Adrenal gland (tissue), 12 donors: ENCODE measurements around the gene C8B. TPM values are rescaled to one million over a fixed set of nuclear protein-coding genes. Genes with fewer than 3 reads are reported as not detected.

Experiments
- DNase-seq, 7 donors: peaks; one replicate each; pipeline ENCODE4 v3.0.0-alpha.2; 2019 to 2020
- H3K27ac ChIP-seq, 5 donors: fragments of 200-600 bp; sonication (generic) in 4 of 5; 1 replicate in 3 of 5; 2 replicates in 2 of 5; pipeline versions ENCODE4 v1.5.1 to v1.8.0; 2016 to 2020; ENCODE audit warnings: mild to moderate bottlenecking in 1 of 5
- H3K27me3 ChIP-seq: fragments of 200-600 bp; 2 replicates; pipeline ENCODE4 v1.8.0; 2021
- H3K36me3 ChIP-seq, 2 donors: fragments of 200-600 bp; replicated peaks in 1 of 2; 1 replicate in 1 of 2; 2 replicates in 1 of 2; pipeline versions ENCODE4 v1.5.1 to v1.8.0; 2018 to 2022
- H3K4me1 ChIP-seq, 2 donors: fragments of 200-600 bp; replicated peaks in 1 of 2; 1 replicate in 1 of 2; 2 replicates in 1 of 2; pipeline versions ENCODE4 v1.5.1 to v1.8.0; 2018 to 2021
- H3K4me3 ChIP-seq, 4 donors: fragments of 200-600 bp; sonication (generic) in 3 of 4; one replicate each; pipeline ENCODE4 v1.5.1; 2016 to 2018
- H3K9me3 ChIP-seq, 3 donors: fragments of 200-600 bp; sonication (generic) in 1 of 3; replicated peaks in 1 of 3; 1 replicate in 2 of 3; 2 replicates in 1 of 3; pipeline versions ENCODE4 v1.5.1 to v1.8.0; 2016 to 2021
- POLR2A ChIP-seq, 2 donors: fragments of 450-650 bp; IDR thresholded peaks; one replicate each; pipeline ENCODE4 v1.6.1; 2017; ENCODE audit warnings: antibody characterized with exemption in 2 of 2, mild to moderate bottlenecking in 2 of 2, moderate library complexity in 1 of 2
- WGBS, 4 donors: extraction: QIAGEN DNeasy Blood & Tissue Kit in 2 of 4; methylation state at CpG; one replicate each; pipeline versions ENCODE4 v1.1.5 to v1.1.7; 2013 to 2017; 5-methylcytosine and 5-hydroxymethylcytosine counted together
- intact Hi-C, 2 donors: fragments of 100-400 bp; cut with DNase I; formaldehyde crosslinking; loops; one replicate each; pipeline versions ENCODE4 v1.14.1 to v1.15.0; 2022 to 2023
- polyA plus RNA-seq, 3 donors: library from polyadenylated mRNA; stranded (reverse); fragments of 200-250 nt in 2 of 3; fragments of 350-450 nt in 1 of 3; fragmentation: Illumina TruSeq in 1 of 3; extraction: RNeasy Lipid Tissue Mini Kit (QIAGEN cat#74804) in 1 of 3; gene quantifications; one replicate each; pipeline ENCODE4 v1.2.3, GENCODE V29; 2013 to 2014
- total RNA-seq, 9 donors: library from RNA; depleted of rRNA in 4 of 9; stranded (reverse); fragments of >200 nt in 4 of 9; fragments of 120-200 nt in 1 of 9; fragmentation: NEBNext Ultra II Directional in 1 of 9; extraction: Animal tissue kit (Norgen Biotek cat#: 25700) in 1 of 9; gene quantifications; one replicate each; pipeline versions ENCODE4 v1.1.0 to v1.2.4, GENCODE V29; 2013 to 2023
- TF ChIP-seq, protein P1 (sequence below), 6 experiments: fragments of 450-650 bp in 4 of 6; fragments of 200-600 bp in 2 of 6; sonication (generic) in 1 of 6; IDR thresholded peaks; 1 replicate in 5 of 6; 2 replicates in 1 of 6; pipeline versions ENCODE4 v1.5.1 to v1.8.0; 2016 to 2021; ENCODE audit warnings: antibody characterized with exemption in 6 of 6, mild to moderate bottlenecking in 2 of 6, moderate library complexity in 1 of 6
- donor health status: healthy with polysubstance abuse.
- donor health status: Bipolar disorder and iron deficiency.
- donor health status: DM: yes; HTN: yes; CAD: no.
- donor health status: DM: no; HTN: no; CAD: no.
- donor health status: DM: no; HTN: no; CAD: no.
- donor health status: DM: yes; HTN: yes; CAD: no.

The C8B gene
- total and polyA plus RNA-seq, 12 donors = 0.03 TPM; not detected in 11

DNA sequence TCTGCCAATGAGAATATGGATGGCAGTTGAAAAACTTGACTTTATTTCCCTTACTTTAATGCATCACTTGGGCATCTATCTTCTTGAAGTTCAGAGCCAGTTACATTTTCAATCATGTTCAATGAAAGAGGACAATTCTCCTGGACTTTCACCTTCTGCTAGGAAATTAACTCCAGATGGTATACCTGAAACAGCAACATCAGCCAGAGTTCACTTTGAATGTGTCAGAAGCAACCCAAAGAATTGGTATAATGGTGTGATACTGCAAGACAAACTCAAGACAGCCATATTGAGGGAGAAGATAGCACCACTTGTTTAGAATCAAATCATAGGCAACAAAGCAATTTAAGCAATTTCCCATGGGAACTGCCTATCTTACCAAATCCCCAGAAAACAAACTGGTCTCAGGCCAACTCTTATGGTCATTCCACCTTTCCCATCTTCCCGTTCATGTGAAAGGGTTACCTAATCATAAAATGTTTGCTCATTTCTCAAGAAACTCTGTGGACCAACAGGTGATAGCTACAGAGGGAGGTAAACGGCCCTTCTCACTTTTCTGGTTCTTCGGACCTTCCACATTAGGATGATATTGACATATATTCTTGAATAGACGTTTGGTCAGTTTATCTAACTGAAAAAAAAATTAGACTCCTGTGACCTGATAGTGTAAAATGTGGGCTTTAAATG lies 29.7 kb upstream of the C8B start:
- H3K9me3 ChIP-seq = no peaks in the 10 kb centered on the region

DNA sequence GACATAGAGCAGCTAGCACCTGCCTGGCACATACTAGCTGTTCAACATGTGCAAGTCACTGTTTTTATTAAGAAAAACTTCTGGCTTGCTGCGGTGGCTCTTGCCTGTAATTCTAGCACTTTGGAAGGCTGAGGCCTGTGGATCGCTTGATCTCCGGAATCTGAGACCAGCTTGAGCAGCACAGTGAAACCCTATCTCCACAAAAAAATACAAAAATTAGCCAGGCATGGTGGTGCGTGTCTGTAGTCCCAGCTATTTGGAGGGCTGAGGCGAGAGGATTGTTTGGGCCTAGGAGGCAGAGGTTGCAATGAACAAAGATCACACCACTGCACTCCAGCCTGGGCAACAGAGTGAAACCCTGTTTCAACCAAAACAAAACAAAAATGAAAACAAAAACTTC lies 27.7 kb upstream of the C8B start:
- no peak for TF ChIP-seq POLR2A (IDR thresholded peaks at IDR 0.05)
- TF ChIP-seq, protein P1, sequence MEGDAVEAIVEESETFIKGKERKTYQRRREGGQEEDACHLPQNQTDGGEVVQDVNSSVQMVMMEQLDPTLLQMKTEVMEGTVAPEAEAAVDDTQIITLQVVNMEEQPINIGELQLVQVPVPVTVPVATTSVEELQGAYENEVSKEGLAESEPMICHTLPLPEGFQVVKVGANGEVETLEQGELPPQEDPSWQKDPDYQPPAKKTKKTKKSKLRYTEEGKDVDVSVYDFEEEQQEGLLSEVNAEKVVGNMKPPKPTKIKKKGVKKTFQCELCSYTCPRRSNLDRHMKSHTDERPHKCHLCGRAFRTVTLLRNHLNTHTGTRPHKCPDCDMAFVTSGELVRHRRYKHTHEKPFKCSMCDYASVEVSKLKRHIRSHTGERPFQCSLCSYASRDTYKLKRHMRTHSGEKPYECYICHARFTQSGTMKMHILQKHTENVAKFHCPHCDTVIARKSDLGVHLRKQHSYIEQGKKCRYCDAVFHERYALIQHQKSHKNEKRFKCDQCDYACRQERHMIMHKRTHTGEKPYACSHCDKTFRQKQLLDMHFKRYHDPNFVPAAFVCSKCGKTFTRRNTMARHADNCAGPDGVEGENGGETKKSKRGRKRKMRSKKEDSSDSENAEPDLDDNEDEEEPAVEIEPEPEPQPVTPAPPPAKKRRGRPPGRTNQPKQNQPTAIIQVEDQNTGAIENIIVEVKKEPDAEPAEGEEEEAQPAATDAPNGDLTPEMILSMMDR (IDR thresholded peaks at IDR 0.05) = no peak
- Histone ChIP-seq H3K27me3 (no peaks in the 10 kb centered on the region), H3K36me3 (no peaks in the 10 kb centered on the region), H3K4me3 (no peak overlapping the region), H3K27ac (no peak overlapping the region), H3K4me1 (no peaks in the 10 kb centered on the region), H3K9me3 (no peaks in the 10 kb centered on the region)
- intact Hi-C loops = no loop called here
- no peak for DNase-seq
- 88 to 95% (median 92%) methylated on average over 5 of the region's 5 CpGs for WGBS, 4 donors

More for the DNA sequence above, 29.7 kb upstream of the C8B start:
- no peak for DNase-seq
- 75 to 88% (median 82%) methylated on average over 4 of the region's 4 CpGs for WGBS, 4 donors
- H3K4me1 ChIP-seq = no peaks in the 10 kb centered on the region
- TF ChIP-seq, protein P1 (IDR thresholded peaks at IDR 0.05) = no peak
- no peak for TF ChIP-seq POLR2A (IDR thresholded peaks at IDR 0.05)
- no peak overlapping the region for H3K27ac ChIP-seq
- intact Hi-C loops = no loop called here
- H3K36me3 ChIP-seq = no peaks in the 10 kb centered on the region
- H3K27me3 ChIP-seq = no peaks in the 10 kb centered on the region
- no peak overlapping the region for H3K4me3 ChIP-seq

DNA sequence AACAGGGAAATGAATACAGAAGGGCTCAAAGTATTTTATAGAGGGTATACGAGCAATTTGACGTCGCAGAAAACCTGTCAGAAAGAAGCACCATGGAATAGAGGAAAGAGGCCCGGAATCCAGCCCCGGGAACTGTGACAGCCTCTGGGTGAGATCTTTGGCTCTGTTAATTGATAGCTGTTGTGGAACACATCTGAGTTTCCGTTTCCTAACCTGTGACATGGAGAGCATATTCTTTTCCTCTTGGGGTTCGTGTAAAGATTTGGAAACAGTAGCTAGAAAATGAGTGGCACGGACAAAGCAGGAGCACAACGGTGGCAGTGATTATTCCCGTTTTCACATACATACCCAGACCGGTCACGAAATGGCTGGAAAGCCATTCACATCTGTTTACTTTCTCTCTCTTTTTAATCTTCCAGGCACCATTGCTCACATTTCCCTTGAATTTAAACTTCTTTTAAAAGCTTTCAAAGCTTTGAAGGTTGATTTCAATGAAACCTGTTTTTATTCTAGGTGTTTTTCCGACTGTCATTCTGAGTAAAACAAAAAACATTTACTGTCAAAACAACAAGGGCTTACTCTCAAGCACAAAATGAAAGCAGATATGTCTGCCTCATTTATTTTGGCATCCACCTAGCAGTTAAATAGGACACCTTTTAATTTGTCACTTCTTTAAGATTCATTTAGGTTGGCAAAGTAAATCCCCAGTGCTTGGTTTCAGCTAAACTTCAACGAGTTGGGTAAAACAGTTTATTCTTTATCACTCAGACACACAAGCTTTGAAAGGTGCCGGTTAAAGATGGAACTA lies 26.7 kb upstream of the C8B start:
- intact Hi-C loops = no loop called here
- Histone ChIP-seq H3K27ac (no peak overlapping the region), H3K27me3 (no peaks in the 10 kb centered on the region), H3K9me3 (no peaks in the 10 kb centered on the region), H3K36me3 (no peaks in the 10 kb centered on the region), H3K4me1 (no peaks in the 10 kb centered on the region), H3K4me3 (no peak overlapping the region)
- no peak for DNase-seq
- WGBS, 4 donors = 68 to 80% (median 76%) methylated on average over 15 of the region's 15 CpGs
- TF ChIP-seq, protein P1 (IDR thresholded peaks at IDR 0.05) = no peak
- TF ChIP-seq POLR2A (IDR thresholded peaks at IDR 0.05) = no peak

DNA sequence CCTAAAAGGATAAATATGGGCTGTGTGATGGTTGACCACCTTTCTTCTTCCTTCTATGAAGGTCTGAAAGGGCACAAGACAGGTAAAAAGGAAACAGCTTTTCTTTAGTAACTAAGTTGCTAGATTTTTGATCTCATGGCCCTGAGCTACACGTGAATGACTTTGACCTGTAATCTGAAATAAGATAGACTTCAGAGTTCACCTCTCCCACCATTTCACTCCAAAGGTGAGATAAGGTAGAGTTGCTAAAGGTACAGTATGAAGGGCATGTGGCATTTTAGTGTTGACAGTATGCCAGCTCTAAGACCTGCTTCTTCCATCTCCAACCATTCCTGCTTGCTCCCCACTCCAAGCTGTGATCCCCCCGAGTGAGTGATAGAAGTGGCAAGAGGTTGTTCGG lies 25.8 kb upstream of the C8B start:
- intact Hi-C loops = no loop called here
- no peak for DNase-seq
- no peaks in the 10 kb centered on the region for H3K27me3 ChIP-seq
- TF ChIP-seq, protein P1 (IDR thresholded peaks at IDR 0.05) = no peak
- TF ChIP-seq POLR2A (IDR thresholded peaks at IDR 0.05) = no peak
- H3K9me3 ChIP-seq = no peaks in the 10 kb centered on the region
- 66 to 78% (median 75%) methylated on average over 3 of the region's 3 CpGs for WGBS, 4 donors
- no peaks in the 10 kb centered on the region for H3K4me1 ChIP-seq
- H3K27ac ChIP-seq = no peak overlapping the region
- H3K4me3 ChIP-seq = no peak overlapping the region
- H3K36me3 ChIP-seq = no peaks in the 10 kb centered on the region
